Small intestine (tissue), 7 donors: ENCODE measurements around the gene MAP3K21. TPM values are rescaled to one million over a fixed set of nuclear protein-coding genes. Genes with fewer than 3 reads are reported as not detected.

Source experiments
- DNase-seq, 2 donors: peaks; one replicate each; pipeline versions ENCODE4 v3.0.0 to v3.0.0-alpha.2; 2013
- FAIRE-seq: peaks from 2 replicates; lab custom pipeline; 2012; peaks lifted over from hg19 to GRCh38; lab: Jason Lieb, UNC
- H3K27ac ChIP-seq, 3 donors: one replicate each; pipeline ENCODE4 v1.5.1; 2013; ENCODE audit warnings: low read length in 2 of 3, mild to moderate bottlenecking in 2 of 3, control low read depth in 1 of 3, inconsistent platforms in 1 of 3, low read depth in 1 of 3, moderate library complexity in 1 of 3
- H3K27me3 ChIP-seq, 3 donors: one replicate each; pipeline ENCODE4 v1.6.1; 2013; ENCODE audit warnings: low read length in 3 of 3, inconsistent platforms in 1 of 3; ENCODE audit not compliant: control insufficient read depth in 3 of 3, insufficient read depth in 3 of 3
- H3K36me3 ChIP-seq, 3 donors: one replicate each; pipeline ENCODE4 v1.6.1; 2013; ENCODE audit warnings: low read length in 3 of 3, inconsistent platforms in 1 of 3, low read depth in 1 of 3, mild to moderate bottlenecking in 1 of 3, moderate library complexity in 1 of 3; ENCODE audit not compliant: control insufficient read depth in 3 of 3, insufficient read depth in 2 of 3
- H3K4me1 ChIP-seq, 3 donors: one replicate each; pipeline ENCODE4 v1.6.1; 2013; ENCODE audit warnings: low read length in 2 of 3, inconsistent platforms in 1 of 3, low read depth in 1 of 3, mild to moderate bottlenecking in 1 of 3, moderate library complexity in 1 of 3; ENCODE audit not compliant: control insufficient read depth in 3 of 3, insufficient read depth in 2 of 3
- H3K4me3 ChIP-seq, 3 donors: one replicate each; pipeline ENCODE4 v1.5.1; 2013; ENCODE audit warnings: low read length in 3 of 3, control low read depth in 1 of 3, inconsistent platforms in 1 of 3, low read depth in 1 of 3, mild to moderate bottlenecking in 1 of 3, moderate library complexity in 1 of 3
- H3K9me3 ChIP-seq, 2 donors: one replicate each; pipeline ENCODE4 v1.6.1; 2013; ENCODE audit warnings: low read depth in 1 of 2, low read length in 1 of 2; ENCODE audit not compliant: control insufficient read depth in 2 of 2, insufficient read depth in 1 of 2
- WGBS, 3 donors: extraction: QIAGEN DNeasy Blood & Tissue Kit; methylation state at CpG; one replicate each; pipeline ENCODE4 v1.1.7; 2013; 5-methylcytosine and 5-hydroxymethylcytosine counted together
- polyA plus RNA-seq, 4 donors: library from polyadenylated mRNA; stranded (reverse) in 3 of 4; unstranded in 1 of 4; fragments of 200-250 nt in 3 of 4; fragments of 120-200 nt in 1 of 4; gene quantifications; one replicate each; pipeline versions ENCODE4 v1.2.1 to v1.2.3, GENCODE V29; 2013
- donor health status: healthy with polysubstance abuse.
- donor health status: control.
- donor health status: control.
- donor health status: Bipolar disorder and iron deficiency.
- donor health status: healthy.

The MAP3K21 gene
- polyA plus RNA-seq, 4 donors = 7.6 to 11.9 (median 10.6) TPM

DNA sequence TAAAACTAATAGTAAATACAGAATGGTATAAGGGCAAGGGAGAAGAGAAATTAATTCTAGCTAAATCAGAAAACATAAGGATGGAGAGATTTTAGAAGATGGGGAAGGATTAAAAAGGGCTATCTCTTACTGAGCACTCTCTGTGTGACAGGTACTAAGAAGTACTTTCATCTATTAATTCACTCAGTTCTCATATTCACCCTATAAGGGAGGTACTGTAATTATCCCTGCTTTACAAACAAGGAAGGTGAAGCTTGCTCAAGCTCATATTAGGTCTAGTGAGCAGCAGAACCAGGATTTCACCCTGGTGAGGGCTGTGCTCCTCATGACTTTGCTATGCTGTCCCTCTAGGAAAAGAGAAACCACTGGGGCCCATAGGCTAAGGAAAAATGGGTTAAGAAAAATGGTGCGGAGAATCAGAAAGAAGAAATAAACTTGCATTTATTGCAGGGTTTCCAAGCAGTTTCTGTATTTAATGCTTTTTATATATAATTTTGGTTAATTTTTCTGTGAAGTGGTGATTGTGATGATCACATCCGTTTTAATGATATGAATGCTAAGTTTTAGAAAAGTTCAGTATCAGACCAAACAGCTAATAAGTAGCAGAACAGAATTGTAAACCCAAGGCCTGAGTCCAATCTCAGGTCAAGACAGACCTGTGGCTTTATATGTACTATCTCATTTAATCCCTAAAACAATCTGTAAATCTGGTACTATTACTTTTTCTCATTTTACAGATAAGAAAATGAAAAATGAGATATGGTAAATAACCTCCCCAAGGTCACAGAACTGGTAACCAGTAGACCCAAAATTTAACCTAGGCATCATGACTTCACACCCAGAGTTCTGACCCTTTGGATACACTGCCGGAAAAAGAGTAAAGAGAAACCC, 33.7 kb upstream of the MAP3K21 start:
- WGBS, 3 donors = 91 to 96% (median 94%) methylated on average over 3 of the region's 3 CpGs
- Histone ChIP-seq H3K36me3 (no peaks in the 10 kb centered on the region), H3K9me3 (no peaks in the 10 kb centered on the region), H3K27me3 (no peaks in the 10 kb centered on the region), H3K27ac (no peak overlapping the region), H3K4me3 (no peak overlapping the region), H3K4me1 (peaks cover 0 to 7% (median 0%) of the 10 kb centered on the region in 3 donors)
- DNase-seq (no peak), FAIRE-seq (no peak)

DNA sequence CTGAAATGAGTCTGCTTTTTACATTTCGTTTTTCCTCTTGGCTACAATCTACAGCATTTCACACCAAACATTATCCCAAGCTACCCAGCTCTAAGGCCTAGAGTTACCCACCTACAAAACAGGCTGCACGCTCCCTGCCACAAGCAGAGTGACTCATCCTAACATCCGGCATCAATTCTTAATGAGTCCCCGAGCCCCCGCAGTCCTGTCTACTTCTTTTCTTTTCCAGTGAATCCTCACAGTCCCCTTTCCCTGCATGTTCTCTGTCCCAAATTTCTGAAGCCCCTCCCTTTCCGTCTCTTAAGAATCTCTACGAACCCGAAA, 32.6 kb upstream of the MAP3K21 start:
- Histone ChIP-seq H3K9me3 (no peaks in the 10 kb centered on the region), H3K27ac (peak overlapping the region in 2 of 3 donors; percentile 43 to 74), H3K36me3 (no peaks in the 10 kb centered on the region), H3K4me1 (peaks cover 0 to 7% (median 0%) of the 10 kb centered on the region in 3 donors), H3K27me3 (no peaks in the 10 kb centered on the region), H3K4me3 (peak overlapping the region in 2 of 3 donors; percentile 55 to 83)
- FAIRE-seq = no peak
- peak in 1 of 2 donors; percentile 25 for DNase-seq
- WGBS, 3 donors = 6 to 9% (median 7%) methylated on average over 8 of the region's 8 CpGs

DNA sequence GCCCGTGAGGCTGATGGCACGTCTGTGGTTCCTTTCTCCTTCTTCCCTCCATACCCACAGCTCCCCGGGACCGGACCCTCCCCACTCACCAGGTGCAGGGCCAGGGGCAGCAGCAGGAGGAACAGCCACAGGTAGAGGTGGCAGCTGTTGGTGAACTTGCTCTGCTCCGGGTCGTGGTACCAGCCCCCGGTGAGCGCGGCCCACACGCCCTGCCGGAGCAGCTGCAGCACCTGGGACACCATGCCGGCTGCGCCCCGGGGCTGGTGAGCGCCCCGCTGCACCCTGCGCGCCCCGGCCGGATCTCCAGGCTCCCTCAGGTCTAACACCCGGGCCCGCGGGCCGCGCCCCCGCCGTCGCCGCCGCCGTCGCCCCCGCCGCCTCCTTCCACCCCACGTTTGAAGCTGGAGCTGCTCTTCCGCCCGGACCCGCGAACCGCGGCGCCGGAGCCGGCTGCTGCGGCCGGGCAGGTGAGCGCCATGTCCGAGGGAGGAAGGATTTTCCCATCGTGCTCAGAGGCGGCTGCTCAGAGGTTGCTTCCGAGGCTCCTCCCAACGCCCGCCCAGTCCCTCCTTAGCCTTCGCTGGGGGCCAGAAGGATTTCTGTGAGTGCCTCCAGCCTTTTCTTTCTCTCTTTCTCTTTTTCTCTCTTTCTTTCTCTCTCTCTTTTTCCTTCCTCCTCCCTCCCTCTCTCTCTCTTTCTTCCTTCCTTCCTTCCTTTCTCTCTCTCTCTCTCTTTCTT, 32.1 kb upstream of the MAP3K21 start, which contains the start of gene PCNX2:
TSS of gene PCNX2 (minus strand) at position 489 of the 738 bp plus-strand sequence. CDS start at position 242, 247 bp downstream.
- peak within 1 kb of the TSS in 2 of 3 donors; percentile 43 to 74 for H3K27ac ChIP-seq

DNA sequence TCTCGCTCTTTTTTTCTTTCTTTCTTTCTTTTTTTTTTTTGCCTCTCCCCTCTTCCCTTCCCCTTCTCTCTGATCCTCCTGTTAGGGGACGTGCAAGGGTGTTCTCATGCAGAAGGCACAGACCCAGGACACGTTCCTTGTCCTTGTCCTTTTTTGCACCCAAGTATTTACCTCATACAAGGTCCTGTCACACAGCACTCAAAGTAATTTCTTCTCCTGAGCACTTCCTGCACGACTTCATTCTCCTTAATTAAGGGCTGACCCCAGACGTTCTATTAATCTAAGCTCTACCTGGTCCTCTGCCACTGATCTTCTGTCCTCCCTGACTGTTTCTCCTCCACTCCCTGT, 31.6 kb upstream of the MAP3K21 start:
- Histone ChIP-seq H3K4me3 (peak overlapping the region in 1 of 3 donors; percentile 37), H3K27ac (no peak overlapping the region), H3K4me1 (peaks cover 0 to 7% (median 0%) of the 10 kb centered on the region in 3 donors), H3K36me3 (no peaks in the 10 kb centered on the region), H3K27me3 (peaks cover 0 to 5% (median 0%) of the 10 kb centered on the region in 3 donors), H3K9me3 (peaks cover 0 to 3% of the 10 kb centered on the region in 2 donors)
- no peak for DNase-seq
- no peak for FAIRE-seq
- WGBS, 3 donors = 0 to 5% (median 4%) methylated on average over 5 of the region's 5 CpGs

More for the DNA sequence above, 32.1 kb upstream of the MAP3K21 start, which contains the start of gene PCNX2:
- no peaks in the 10 kb centered on the region for H3K9me3 ChIP-seq
- peak within 1 kb of the TSS; percentile 55 to 83 (median 65) for H3K4me3 ChIP-seq
- H3K36me3 ChIP-seq = no peaks in the 10 kb centered on the region
- DNase-seq (peak; percentile 61 to 80), FAIRE-seq (no peak)
- peaks cover 0 to 7% (median 0%) of the 10 kb centered on the region in 3 donors for H3K4me1 ChIP-seq
- 1% methylated on average over 44 to 54 of the region's 54 CpGs for WGBS, 3 donors
- H3K27me3 ChIP-seq = peaks cover 0 to 2% (median 0%) of the 10 kb centered on the region in 3 donors

DNA sequence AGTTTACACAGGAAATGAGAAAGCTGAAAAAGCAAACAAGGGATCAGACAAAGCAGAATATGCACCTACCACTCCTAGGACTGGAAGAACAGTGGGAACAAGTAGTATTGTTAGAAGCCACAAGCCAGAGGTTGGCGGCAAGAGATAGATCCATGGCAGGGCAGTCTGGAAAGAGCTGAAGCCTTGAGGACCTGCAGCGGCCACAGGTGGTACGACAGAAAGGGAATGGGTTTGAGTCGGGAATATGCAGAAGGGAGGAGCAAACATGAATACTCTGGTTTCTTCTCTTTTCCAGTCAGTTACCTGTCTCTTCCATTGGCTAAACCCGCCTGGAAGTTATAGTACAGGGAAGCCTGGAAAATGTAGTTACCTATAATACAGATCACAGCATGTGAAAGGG, 28.1 kb upstream of the MAP3K21 start:
- Histone ChIP-seq H3K4me3 (no peak overlapping the region), H3K9me3 (peaks cover 0 to 3% of the 10 kb centered on the region in 2 donors), H3K27ac (no peak overlapping the region), H3K4me1 (peaks cover 0 to 7% (median 0%) of the 10 kb centered on the region in 3 donors), H3K27me3 (peaks cover 0 to 5% (median 0%) of the 10 kb centered on the region in 3 donors), H3K36me3 (no peaks in the 10 kb centered on the region)
- DNase-seq = no peak
- 86 to 94% (median 87%) methylated on average over 5 of the region's 5 CpGs for WGBS, 3 donors
- FAIRE-seq = no peak

DNA sequence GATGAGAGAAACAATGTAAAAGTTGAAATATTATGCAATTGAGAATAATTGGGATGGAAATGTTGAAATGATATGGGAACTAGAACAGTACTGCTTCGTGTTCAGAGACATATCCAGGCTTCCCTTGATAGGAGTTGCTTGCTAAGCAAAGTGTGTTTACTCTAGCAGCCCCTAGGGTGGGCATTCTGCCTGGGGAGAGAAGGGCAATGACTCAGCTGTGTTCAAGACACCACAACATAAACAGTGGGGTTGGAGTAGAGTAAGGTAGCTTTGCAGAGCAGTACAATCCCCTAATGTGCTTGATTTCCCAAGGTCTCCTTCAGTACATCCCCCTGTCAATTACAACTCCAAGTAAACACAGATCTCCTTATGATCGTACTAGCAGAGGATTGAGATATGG, 27.2 kb upstream of the MAP3K21 start:
- 72 to 79% (median 77%) methylated on average over 2 of the region's 2 CpGs for WGBS, 3 donors
- Histone ChIP-seq H3K36me3 (no peaks in the 10 kb centered on the region), H3K4me1 (peaks cover 0 to 4% (median 0%) of the 10 kb centered on the region in 3 donors), H3K9me3 (peaks cover 0 to 3% of the 10 kb centered on the region in 2 donors), H3K27ac (no peak overlapping the region), H3K27me3 (peaks cover 0 to 5% (median 0%) of the 10 kb centered on the region in 3 donors), H3K4me3 (no peak overlapping the region)
- FAIRE-seq (no peak), DNase-seq (no peak)

DNA sequence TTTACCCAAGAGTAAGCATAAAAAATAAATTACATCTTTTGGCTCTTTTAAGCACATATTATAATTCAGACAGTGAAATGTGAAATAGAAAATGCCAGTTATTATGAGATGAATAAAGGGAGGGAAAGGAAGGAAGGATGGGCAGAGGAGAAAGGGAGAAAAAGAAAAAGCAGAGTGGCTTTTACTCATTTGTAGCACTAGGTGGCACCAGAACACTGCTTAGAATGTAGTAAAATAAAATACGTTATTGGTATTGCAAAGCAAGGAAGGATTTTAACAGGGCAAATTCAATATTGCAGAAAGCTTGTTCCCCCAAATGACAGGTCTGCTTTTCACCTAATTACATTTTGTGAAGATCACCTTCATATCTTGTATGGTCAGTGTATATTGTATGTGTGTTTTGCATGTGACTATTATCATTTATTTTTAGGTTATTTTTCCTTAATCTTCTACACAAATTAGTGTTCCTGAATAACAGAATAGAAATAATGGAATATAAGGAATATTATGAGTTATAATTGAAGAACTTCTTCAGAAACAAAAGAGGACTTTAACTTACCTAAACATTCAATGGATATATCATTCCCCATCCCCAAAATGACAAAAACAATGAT, 22.9 kb upstream of the MAP3K21 start:
- peak; percentile 41 to 55 for DNase-seq
- no peak overlapping the region for H3K4me3 ChIP-seq
- H3K9me3 ChIP-seq = peaks cover 0 to 3% of the 10 kb centered on the region in 2 donors
- no peaks in the 10 kb centered on the region for H3K4me1 ChIP-seq
- H3K27me3 ChIP-seq = peaks cover 0 to 7% (median 0%) of the 10 kb centered on the region in 3 donors
- H3K27ac ChIP-seq = no peak overlapping the region
- peak; percentile 76 for FAIRE-seq
- 0% methylated on average over 1 of the region's 1 CpG for WGBS, 3 donors
- no peaks in the 10 kb centered on the region for H3K36me3 ChIP-seq
